ENCODE results near the gene CYP3A5. TPM values are rescaled to one million over a fixed set of nuclear protein-coding genes. Genes with fewer than 3 reads are reported as not detected.

The CYP3A5 gene
- polyA plus RNA-seq, 2 of the 4 experiments (the other 2 are of a cell fraction), result 2.3 to 9.7 TPM

DNA sequence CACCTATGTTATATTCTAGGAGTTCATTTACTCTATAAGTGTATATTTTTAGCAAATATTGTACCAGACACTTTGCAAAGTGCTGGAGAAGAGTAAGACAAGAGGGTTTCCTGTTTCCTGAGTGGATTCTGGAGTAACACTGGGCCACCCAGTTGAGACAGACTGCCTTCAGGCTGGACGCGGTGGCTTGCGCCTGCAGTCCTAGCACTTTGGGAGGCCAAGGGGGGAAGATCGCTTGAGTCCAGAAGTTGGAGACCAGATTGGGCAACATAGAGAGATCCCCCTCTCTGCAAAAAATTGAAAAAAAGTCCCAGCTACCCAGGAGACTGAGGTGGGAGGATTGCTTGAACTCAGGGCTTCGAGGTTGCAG is 63.8 kb downstream of the CYP3A5 start:
- POLR2A ChIA-PET, result interaction anchor here (1.0 to 2.5 kb wide), 12 partner anchors 15 to 400 kb away, joined by 3 to 20 read pairs (median 4); partner anchors contain the start of genes BUD31, FAM200A, TRIM4 and ZKSCAN1
- no peak for FAIRE-seq

DNA sequence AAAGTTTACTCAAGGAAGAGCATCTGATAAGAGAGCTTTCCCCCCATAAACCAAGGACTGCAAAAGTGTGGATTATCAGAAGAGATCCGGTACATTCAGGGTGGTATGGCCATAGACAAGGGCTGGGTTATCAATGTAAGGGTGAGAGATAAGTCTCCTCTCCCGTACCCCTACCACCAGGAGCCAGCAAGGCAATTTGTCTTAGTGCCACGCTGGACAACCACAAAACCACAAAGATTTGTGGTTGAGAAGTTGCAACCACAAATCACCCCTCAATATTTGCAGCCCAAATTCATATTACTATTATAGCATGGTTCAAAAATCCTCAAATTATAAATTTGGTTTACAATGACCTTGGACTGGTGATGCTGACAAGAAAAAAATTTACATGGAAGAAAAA is 65.3 kb downstream of the CYP3A5 start:
- H3K4me1 ChIP-seq, result peaks cover 20% of the 10 kb centered on the region
- ATAC-seq (no peak), FAIRE-seq (no peak), DNase-seq (ENCODE audit: low read depth in 1 of 2, low spot score in 1 of 2) (no peak)
- no peak overlapping the region for H3K4me2 ChIP-seq
- TF ChIP-seq, protein P1, sequence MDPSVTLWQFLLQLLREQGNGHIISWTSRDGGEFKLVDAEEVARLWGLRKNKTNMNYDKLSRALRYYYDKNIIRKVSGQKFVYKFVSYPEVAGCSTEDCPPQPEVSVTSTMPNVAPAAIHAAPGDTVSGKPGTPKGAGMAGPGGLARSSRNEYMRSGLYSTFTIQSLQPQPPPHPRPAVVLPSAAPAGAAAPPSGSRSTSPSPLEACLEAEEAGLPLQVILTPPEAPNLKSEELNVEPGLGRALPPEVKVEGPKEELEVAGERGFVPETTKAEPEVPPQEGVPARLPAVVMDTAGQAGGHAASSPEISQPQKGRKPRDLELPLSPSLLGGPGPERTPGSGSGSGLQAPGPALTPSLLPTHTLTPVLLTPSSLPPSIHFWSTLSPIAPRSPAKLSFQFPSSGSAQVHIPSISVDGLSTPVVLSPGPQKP (IDR thresholded peaks at IDR 0.05; ENCODE audit: low read depth, low read length), result no peak
- TF ChIP-seq TP53 (CRISPR knock-in tag; IDR thresholded peaks at IDR 0.05) (no peak), CHD4 (IDR thresholded peaks at IDR 0.05; ENCODE audit: borderline replicate concordance) (no peak)
- ChIA-PET POLR2A (no interaction called here), CTCF (interaction anchor here (0.6 to 3.3 kb wide), 3 partner anchors 10 to 70 kb away, joined by 3 to 13 read pairs (median 11); no protein-coding TSS in a partner anchor)
- H3K4me3 ChIP-seq, result no peak overlapping the region
- H3K9me3 ChIP-seq, result no peaks in the 10 kb centered on the region
- WGBS (ENCODE audit: missing lambda C conversion rate), result 78% methylated on average over 3 of the region's 3 CpGs
- no peak overlapping the region for H3K27ac ChIP-seq

More for the DNA sequence above, 63.8 kb downstream of the CYP3A5 start:
- DNase-seq (ENCODE audit: low read depth in 1 of 2, low spot score in 1 of 2) (no peak), ATAC-seq (no peak)
- Histone ChIP-seq H3K4me3 (peak overlapping the region; percentile 85), H3K9me3 (no peaks in the 10 kb centered on the region), H3K27ac (peak overlapping the region; percentile 92 to 95), H3K4me2 (peak overlapping the region; percentile 69), H3K4me1 (peaks cover 20% of the 10 kb centered on the region)
- WGBS (ENCODE audit: missing lambda C conversion rate), result 91% methylated on average over 5 of the region's 5 CpGs
- CTCF ChIA-PET, result interaction anchor here (0.6 to 3.3 kb wide), 30 partner anchors 9 to 374 kb away, joined by 3 to 22 read pairs (median 4); partner anchors contain the start of genes FAM200A, TMEM225B and ZNF655
- TF ChIP-seq, protein P2, sequence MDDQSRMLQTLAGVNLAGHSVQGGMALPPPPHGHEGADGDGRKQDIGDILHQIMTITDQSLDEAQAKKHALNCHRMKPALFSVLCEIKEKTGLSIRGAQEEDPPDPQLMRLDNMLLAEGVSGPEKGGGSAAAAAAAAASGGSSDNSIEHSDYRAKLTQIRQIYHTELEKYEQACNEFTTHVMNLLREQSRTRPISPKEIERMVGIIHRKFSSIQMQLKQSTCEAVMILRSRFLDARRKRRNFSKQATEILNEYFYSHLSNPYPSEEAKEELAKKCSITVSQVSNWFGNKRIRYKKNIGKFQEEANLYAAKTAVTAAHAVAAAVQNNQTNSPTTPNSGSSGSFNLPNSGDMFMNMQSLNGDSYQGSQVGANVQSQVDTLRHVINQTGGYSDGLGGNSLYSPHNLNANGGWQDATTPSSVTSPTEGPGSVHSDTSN (IDR thresholded peaks at IDR 0.05), result no peak
- TF ChIP-seq CBX2 (IDR thresholded peaks at IDR 0.05; ENCODE audit: borderline replicate concordance, low read depth), result no peak
- no peak for TF ChIP-seq CBX8 (IDR thresholded peaks at IDR 0.05)
- no peak for TF ChIP-seq MYC (IDR thresholded peaks at IDR 0.05; ENCODE audit: borderline replicate concordance, low read length)
- TF ChIP-seq RFX5 (IDR thresholded peaks at IDR 0.05), result no peak
- TF ChIP-seq GATA3 (IDR thresholded peaks at IDR 0.05; ENCODE audit: borderline replicate concordance), result no peak
- TF ChIP-seq NFE2L2 (conservative IDR thresholded peaks at IDR 0.05; ENCODE audit: low read length), result no peak
- no peak for TF ChIP-seq TFCP2L1 (CRISPR knock-in tag; IDR thresholded peaks at IDR 0.05)
- TF ChIP-seq, protein P3, sequence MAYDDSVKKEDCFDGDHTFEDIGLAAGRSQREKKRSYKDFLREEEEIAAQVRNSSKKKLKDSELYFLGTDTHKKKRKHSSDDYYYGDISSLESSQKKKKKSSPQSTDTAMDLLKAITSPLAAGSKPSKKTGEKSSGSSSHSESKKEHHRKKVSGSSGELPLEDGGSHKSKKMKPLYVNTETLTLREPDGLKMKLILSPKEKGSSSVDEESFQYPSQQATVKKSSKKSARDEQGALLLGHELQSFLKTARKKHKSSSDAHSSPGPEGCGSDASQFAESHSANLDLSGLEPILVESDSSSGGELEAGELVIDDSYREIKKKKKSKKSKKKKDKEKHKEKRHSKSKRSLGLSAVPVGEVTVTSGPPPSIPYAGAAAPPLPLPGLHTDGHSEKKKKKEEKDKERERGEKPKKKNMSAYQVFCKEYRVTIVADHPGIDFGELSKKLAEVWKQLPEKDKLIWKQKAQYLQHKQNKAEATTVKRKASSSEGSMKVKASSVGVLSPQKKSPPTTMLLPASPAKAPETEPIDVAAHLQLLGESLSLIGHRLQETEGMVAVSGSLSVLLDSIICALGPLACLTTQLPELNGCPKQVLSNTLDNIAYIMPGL (CRISPR knock-in tag; IDR thresholded peaks at IDR 0.05; ENCODE audit: borderline replicate concordance), result no peak
- TF ChIP-seq, protein P4, sequence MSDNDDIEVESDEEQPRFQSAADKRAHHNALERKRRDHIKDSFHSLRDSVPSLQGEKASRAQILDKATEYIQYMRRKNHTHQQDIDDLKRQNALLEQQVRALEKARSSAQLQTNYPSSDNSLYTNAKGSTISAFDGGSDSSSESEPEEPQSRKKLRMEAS (IDR thresholded peaks at IDR 0.05), result no peak
- TF ChIP-seq KDM1A (IDR thresholded peaks at IDR 0.05; ENCODE audit: low read depth), result no peak
- no peak for TF ChIP-seq CHD4 (IDR thresholded peaks at IDR 0.05; ENCODE audit: borderline replicate concordance)
- no peak for TF ChIP-seq CEBPB (IDR thresholded peaks at IDR 0.05)
- TF ChIP-seq MAZ (IDR thresholded peaks at IDR 0.05; ENCODE audit: borderline replicate concordance, low read depth, low read length), result no peak

DNA sequence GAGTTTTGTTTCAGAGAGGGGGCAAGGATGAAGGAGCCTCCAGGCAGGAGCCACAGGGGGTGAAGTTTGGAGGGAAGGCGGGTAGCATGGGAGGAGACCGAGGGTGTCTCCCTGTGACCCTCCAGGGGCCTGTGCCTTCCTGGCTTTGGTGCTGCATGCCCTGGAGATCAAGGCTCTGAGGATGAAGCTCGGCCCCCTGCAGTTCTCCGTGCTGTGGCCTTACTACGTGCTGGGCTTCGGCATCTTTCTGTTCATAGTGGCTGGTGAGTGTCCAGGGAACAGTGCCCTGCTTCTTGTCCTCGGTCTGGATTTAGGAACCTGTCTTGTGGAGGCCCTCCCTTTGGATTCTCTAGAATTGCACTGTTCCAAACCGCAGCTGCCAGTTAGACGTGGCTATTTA is 72.2 kb downstream of the CYP3A5 start:
- POLR2A ChIA-PET, result no interaction called here
- CTCF ChIA-PET, result interaction anchor here (3.1 kb wide), 1 partner anchor 9 kb away, joined by 22 read pairs; the partner anchor contains the start of gene ZSCAN25
- FAIRE-seq (no peak), ATAC-seq (no peak), DNase-seq (ENCODE audit: low read depth in 1 of 2, low spot score in 1 of 2) (no peak)
- TF ChIP-seq HOXA7 (CRISPR knock-in tag; IDR thresholded peaks at IDR 0.05), result no peak
- no peak for TF ChIP-seq CEBPB (IDR thresholded peaks at IDR 0.05)
- TF ChIP-seq EHMT2 (IDR thresholded peaks at IDR 0.05; ENCODE audit: low read depth), result no peak
- H3K9me3 ChIP-seq, result no peaks in the 10 kb centered on the region
- H3K4me1 ChIP-seq, result no peaks in the 10 kb centered on the region
- no peak overlapping the region for H3K4me2 ChIP-seq
- H3K4me3 ChIP-seq, result no peak overlapping the region
- no peak overlapping the region for H3K27ac ChIP-seq
- 69% methylated on average over 9 of the region's 9 CpGs for WGBS (ENCODE audit: missing lambda C conversion rate)

All from A549 (cell line).